CD4-positive, alpha-beta T cell (primary cell): ENCODE results near the gene SEC14L2. TPM values are rescaled to one million over a fixed set of nuclear protein-coding genes. Genes with fewer than 3 reads are reported as not detected.

Experiments
- ATAC-seq: fragments of 200-7000 bp; cut with Tn5 transposase; one replicate; pipeline ENCODE4 v1.10.0; 2022; ENCODE audit warnings: mild to moderate bottlenecking; ENCODE audit not compliant: poor library complexity
- CTCF ChIA-PET: fragments of 350-600 bp; sonication (Branson Sonifier 250); formaldehyde crosslinking; loops from one replicate; lab custom pipeline; 2021; ENCODE audit warnings: antibody characterized with exemption, inconsistent platforms; lab: Charles Lee
- POLR2A ChIA-PET: fragments of 350-600 bp; sonication (Branson Sonifier 250); formaldehyde crosslinking; loops from one replicate; lab custom pipeline; 2021; ENCODE audit warnings: antibody characterized with exemption, inconsistent platforms; lab: Charles Lee
- DNase-seq, 14 experiments: peaks; one replicate each; pipeline ENCODE4 v3.0.0-alpha.2; 2013 to 2020; ENCODE audit warnings: mixed read lengths in 2 of 14
- H3K27ac ChIP-seq, 2 donors: one replicate each; pipeline versions ENCODE4 v1.5.1 to v1.7.0; 2013; ENCODE audit warnings: low read length in 2 of 2, low read depth in 1 of 2, mild to moderate bottlenecking in 1 of 2
- H3K27me3 ChIP-seq, 2 experiments: 1 replicate in 1 of 2; 2 replicates in 1 of 2; pipeline versions ENCODE4 v1.6.1 to v1.7.0; 2013; ENCODE audit warnings: low read length in 2 of 2, control low read depth in 1 of 2, mild to moderate bottlenecking in 1 of 2, moderate library complexity in 1 of 2; ENCODE audit not compliant: insufficient read depth in 2 of 2, control insufficient read depth in 1 of 2
- H3K36me3 ChIP-seq: one replicate; pipeline ENCODE4 v1.6.1; 2013; ENCODE audit warnings: low read length, control low read depth; ENCODE audit not compliant: insufficient read depth
- H3K4me1 ChIP-seq: one replicate; pipeline ENCODE4 v1.6.1; 2013; ENCODE audit warnings: low read length, control low read depth; ENCODE audit not compliant: insufficient read depth
- H3K4me3 ChIP-seq: one replicate; pipeline ENCODE4 v1.5.1; 2013; ENCODE audit warnings: mild to moderate bottlenecking, low read length, moderate library complexity
- H3K9me3 ChIP-seq, 2 experiments: 1 replicate in 1 of 2; 2 replicates in 1 of 2; pipeline versions ENCODE4 v1.6.1 to v1.7.0; 2013; ENCODE audit warnings: low read length in 2 of 2, mild to moderate bottlenecking in 2 of 2, control low read depth in 1 of 2, moderate library complexity in 1 of 2; ENCODE audit not compliant: control insufficient read depth in 1 of 2, insufficient read depth in 1 of 2
- H3K27ac Mint-ChIP-seq: one replicate; pipeline ENCODE4 v1.8.0; 2020; ENCODE audit warnings: mixed read lengths
- H3K27me3 Mint-ChIP-seq: one replicate; pipeline ENCODE4 v1.8.0; 2021; ENCODE audit warnings: mixed read lengths
- H3K36me3 Mint-ChIP-seq: one replicate; pipeline ENCODE4 v1.8.0; 2021; ENCODE audit warnings: low read depth, mixed read lengths
- H3K4me1 Mint-ChIP-seq: one replicate; pipeline ENCODE4 v1.8.0; 2021; ENCODE audit warnings: low read depth, mixed read lengths
- H3K4me3 Mint-ChIP-seq: one replicate; pipeline ENCODE4 v1.8.0; 2020; ENCODE audit warnings: mild to moderate bottlenecking, mixed read lengths
- H3K9me3 Mint-ChIP-seq: one replicate; pipeline ENCODE4 v1.8.0; 2020; ENCODE audit warnings: mixed read lengths
- CTCF ChIP-seq: fragments of 200-600 bp; IDR thresholded peaks from one replicate; pipeline ENCODE4 v1.8.0; 2022; ENCODE audit warnings: antibody characterized with exemption, mild to moderate bottlenecking
- intact Hi-C, 2 experiments: fragments of 100-400 bp; cut with DNase I in 1 of 2; cut with micrococcal nuclease in 1 of 2; formaldehyde crosslinking; loops; one replicate each; pipeline versions ENCODE4 v1.15.1 to v1.9.0; 2023 to 2025; cut with DNase I, micrococcal nuclease
- total RNA-seq, 174 experiments: library from RNA in 2 of 174; stranded (reverse) in 2 of 174; gene quantifications; one replicate each; pipeline ENCODE4 v1.2.3 and lab custom pipeline; 2021 to 2026

SEC14L2 gene
- total RNA-seq, 2 experiments from 2014 or later, result 74.6 to 79.8 TPM

- Histone ChIP-seq H3K4me1 (no peaks in the 10 kb centered on the region), H3K9me3 (no peaks in the 10 kb centered on the region), H3K36me3 (no peaks in the 10 kb centered on the region), H3K27ac (no peak overlapping the region), H3K4me3 (no peak overlapping the region), H3K27me3 (no peaks in the 10 kb centered on the region)
- ATAC-seq (no peak), DNase-seq (no peak)
- Mint-ChIP-seq H3K9me3 (no peaks in the 10 kb centered on the region), H3K27me3 (no peaks in the 10 kb centered on the region), H3K4me3 (no peak overlapping the region), H3K27ac (no peak overlapping the region), H3K4me1 (no peaks in the 10 kb centered on the region), H3K36me3 (no peaks in the 10 kb centered on the region)
- no peak for TF ChIP-seq CTCF
- intact Hi-C loops, result no loop called here
- CTCF ChIA-PET, result no interaction called here
- POLR2A ChIA-PET, result no interaction called here
Measured at GRCh38 chr22:30371321-30371720, 25.5 kb upstream of the SEC14L2 start.

GRCh38 chr22:30371981-30372380 lies 24.8 kb upstream of the SEC14L2 start:
- no peaks in the 10 kb centered on the region for H3K4me1 Mint-ChIP-seq
- Histone ChIP-seq H3K4me3 (no peak overlapping the region), H3K9me3 (no peaks in the 10 kb centered on the region), H3K27ac (no peak overlapping the region), H3K27me3 (no peaks in the 10 kb centered on the region), H3K4me1 (no peaks in the 10 kb centered on the region), H3K36me3 (no peaks in the 10 kb centered on the region)
- H3K9me3 Mint-ChIP-seq, result no peaks in the 10 kb centered on the region
- DNase-seq (no peak), ATAC-seq (no peak)
- ChIA-PET POLR2A (no interaction called here), CTCF (no interaction called here)
- H3K27ac Mint-ChIP-seq, result no peak overlapping the region
- H3K36me3 Mint-ChIP-seq, result no peaks in the 10 kb centered on the region
- H3K27me3 Mint-ChIP-seq, result no peaks in the 10 kb centered on the region
- no peak overlapping the region for H3K4me3 Mint-ChIP-seq
- no peak for TF ChIP-seq CTCF
- intact Hi-C loops, result no loop called here

DNA sequence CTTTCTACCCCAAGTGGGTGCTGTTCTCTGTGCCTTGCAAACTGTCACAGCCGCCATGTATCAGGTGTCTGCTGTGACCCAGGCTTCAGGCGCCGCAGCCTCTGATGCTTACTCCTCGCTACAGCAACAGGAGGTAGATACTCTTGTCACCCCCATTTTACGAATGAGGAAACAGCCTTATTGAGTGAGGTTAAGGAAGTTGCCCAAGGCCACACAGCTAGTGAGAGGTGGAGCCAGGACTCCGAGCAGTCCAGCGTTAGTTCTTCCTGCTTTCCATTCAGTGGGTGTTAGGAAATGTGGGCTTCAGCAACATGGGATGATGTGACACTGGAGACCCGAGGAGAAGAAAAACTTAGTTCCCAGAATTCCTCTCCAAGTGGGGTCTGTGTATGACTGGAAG lies 23.9 kb upstream of the SEC14L2 start:
- Mint-ChIP-seq H3K9me3 (no peaks in the 10 kb centered on the region), H3K4me3 (no peak overlapping the region), H3K27me3 (no peaks in the 10 kb centered on the region), H3K27ac (no peak overlapping the region), H3K4me1 (no peaks in the 10 kb centered on the region), H3K36me3 (no peaks in the 10 kb centered on the region)
- CTCF ChIA-PET, result no interaction called here
- ATAC-seq (no peak), DNase-seq (no peak)
- Histone ChIP-seq H3K36me3 (no peaks in the 10 kb centered on the region), H3K27me3 (no peaks in the 10 kb centered on the region), H3K27ac (no peak overlapping the region), H3K4me1 (no peaks in the 10 kb centered on the region), H3K4me3 (no peak overlapping the region), H3K9me3 (no peaks in the 10 kb centered on the region)
- intact Hi-C loops, result no loop called here
- POLR2A ChIA-PET, result no interaction called here
- TF ChIP-seq CTCF, result no peak
